ENCODE results near the gene TUBGCP2.

DNA sequence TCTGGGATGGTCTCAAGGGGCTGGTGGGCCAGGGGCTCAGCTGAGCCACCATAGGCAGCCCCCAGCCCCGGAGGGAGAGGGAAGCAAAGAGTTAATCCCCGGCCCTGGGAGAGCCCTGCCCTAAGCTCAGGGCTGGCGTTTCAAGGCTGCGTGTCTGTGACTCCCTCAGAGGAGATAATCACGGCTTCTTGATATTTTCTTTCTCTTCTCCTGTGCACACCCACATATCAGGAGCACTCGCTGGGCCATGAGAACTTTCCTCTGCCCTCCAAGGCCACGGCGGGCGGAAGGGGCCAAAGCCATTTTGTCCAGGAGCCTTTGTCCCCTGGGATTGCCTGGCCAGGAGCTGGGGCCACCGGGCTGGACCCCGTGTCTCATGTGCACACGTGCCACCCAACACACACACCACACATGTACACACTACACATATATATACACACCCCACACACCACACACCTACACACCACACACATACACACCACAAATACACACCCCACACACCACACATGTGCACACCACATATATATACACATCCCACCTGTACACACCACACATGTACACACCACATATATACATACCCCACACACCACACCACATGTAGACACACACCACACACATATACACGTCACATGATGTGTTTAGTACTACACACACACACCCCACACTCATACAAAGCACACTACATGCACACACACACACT is 54.1 kb downstream of the TUBGCP2 start:
- TF ChIP-seq, protein P1, sequence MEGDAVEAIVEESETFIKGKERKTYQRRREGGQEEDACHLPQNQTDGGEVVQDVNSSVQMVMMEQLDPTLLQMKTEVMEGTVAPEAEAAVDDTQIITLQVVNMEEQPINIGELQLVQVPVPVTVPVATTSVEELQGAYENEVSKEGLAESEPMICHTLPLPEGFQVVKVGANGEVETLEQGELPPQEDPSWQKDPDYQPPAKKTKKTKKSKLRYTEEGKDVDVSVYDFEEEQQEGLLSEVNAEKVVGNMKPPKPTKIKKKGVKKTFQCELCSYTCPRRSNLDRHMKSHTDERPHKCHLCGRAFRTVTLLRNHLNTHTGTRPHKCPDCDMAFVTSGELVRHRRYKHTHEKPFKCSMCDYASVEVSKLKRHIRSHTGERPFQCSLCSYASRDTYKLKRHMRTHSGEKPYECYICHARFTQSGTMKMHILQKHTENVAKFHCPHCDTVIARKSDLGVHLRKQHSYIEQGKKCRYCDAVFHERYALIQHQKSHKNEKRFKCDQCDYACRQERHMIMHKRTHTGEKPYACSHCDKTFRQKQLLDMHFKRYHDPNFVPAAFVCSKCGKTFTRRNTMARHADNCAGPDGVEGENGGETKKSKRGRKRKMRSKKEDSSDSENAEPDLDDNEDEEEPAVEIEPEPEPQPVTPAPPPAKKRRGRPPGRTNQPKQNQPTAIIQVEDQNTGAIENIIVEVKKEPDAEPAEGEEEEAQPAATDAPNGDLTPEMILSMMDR (IDR thresholded peaks at IDR 0.05; ENCODE audit: low read depth, low read length, poor library complexity, severe bottlenecking), result no peak
- TF ChIP-seq EZH2phosphoT487 (IDR thresholded peaks at IDR 0.05; ENCODE audit: borderline replicate concordance, low read length), result no peak
